Hematopoietic multipotent progenitor cell treated with erythropoietin and hydrocortisone succinate and interleukin-3 and kit ligand, for 6 days (in vitro differentiated cells): Measurements from ENCODE around the gene OR6C74.
A peak's percentile ranks its signal among the peaks of the same experiment; 100 is the strongest.

Experiments
- DNase-seq: peaks from one replicate; pipeline ENCODE4 v3.0.0-alpha.2; 2015

The OR6C74 gene

DNA sequence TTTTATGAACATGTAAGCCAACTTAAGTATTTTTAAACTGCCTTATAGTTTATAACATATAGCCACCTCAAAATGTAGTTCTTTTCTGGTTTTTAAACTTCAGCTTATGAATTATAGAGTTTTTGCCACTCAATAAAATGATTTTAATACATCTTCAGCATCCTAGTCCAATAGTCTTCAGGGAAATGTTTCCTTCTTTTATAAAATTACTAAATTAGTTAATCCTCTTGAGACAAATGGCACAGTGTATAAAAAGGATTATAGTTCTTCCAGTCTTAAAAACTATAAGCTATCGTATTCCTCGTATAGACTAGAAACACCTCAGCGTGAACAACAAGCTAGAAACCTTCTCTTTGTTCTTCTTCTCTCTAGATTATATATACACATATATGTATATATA is at the start of gene OR6C74:
OR6C74 (plus strand) TSS at position 301 of the 400 bp plus-strand sequence. CDS start 2,679 bp downstream, outside the sequence.
- DNase-seq, result no peak

DNA sequence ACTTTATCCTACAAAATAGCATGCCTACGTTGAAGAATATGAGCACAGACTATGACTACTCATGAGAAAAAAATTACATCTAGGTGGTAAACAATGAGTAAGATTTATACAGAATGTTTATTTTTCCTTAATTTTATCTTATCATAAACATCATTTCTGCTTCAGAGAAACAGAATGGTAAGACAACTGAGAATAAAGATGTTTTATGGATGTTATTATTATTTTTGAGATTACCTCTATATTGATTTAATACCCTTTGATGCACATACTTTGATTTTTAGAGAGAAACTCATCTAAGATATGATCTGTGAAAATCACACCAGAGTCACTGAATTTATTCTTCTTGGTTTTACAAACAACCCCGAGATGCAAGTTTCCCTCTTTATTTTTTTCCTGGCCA is 23.7 kb upstream of the OR6C74 start, which contains the start of gene OR10A7:
OR10A7 (plus strand) TSS at position 301 of the 400 bp plus-strand sequence; CDS start at position 301, 0 bp downstream.
- DNase-seq, result no peak

DNA sequence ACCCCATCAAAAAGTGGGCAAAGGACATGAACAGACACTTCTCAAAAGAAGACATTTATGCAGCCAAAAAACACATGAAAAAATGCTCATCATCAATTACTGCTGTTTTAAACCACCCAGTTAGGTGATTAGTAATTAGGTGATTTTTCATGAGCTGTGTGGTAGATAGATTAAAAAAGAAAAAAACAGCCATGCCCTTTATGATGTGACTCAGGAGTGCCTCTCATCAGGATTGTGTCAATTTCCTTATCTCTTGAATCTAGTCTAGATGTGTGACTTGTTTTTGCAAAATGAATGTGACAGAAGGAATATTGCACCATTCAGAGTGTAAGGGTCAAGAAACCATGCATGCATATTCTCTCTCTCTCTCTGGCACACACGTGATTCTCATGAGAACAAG is 17.9 kb upstream of the OR6C74 start:
- DNase-seq, result no peak

DNA sequence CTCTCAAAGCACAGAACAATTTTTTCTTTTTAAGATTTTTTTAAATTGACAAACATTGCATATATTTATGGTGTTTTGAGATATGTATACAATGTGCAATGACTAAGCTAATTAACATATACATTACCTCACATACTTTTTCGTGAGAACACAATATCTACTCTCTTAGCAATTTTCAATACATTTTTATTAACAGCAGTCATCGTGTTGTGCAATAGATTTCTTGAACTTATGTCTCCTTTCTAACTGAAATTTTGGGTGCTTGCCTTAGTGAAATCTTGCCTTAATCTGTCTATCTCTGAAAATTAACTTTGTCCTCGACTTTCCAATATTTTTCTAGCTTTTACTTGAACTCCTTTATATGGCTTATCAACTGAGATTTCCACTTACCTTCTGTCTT is 16.8 kb upstream of the OR6C74 start:
- DNase-seq, result no peak

DNA sequence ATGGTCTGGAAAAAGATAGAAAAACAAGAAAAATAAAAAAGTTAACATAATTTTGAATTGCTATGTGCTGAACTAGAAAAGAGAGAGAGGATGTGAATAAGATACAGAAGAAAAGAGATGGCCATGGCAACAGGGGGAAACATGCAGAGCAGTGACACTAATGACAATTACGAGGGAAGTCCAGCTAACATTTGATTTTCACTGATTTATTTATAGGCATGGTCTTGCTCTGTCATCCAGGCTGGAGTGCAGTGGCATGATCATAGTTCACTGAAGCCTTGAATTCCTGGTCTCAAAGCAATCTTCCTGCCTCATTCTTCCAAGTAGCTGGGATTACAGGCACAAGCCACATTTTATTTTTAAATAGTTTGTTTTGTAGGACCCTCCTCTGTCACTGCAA is 1.8 kb downstream of the OR6C74 start:
- no peak for DNase-seq

DNA sequence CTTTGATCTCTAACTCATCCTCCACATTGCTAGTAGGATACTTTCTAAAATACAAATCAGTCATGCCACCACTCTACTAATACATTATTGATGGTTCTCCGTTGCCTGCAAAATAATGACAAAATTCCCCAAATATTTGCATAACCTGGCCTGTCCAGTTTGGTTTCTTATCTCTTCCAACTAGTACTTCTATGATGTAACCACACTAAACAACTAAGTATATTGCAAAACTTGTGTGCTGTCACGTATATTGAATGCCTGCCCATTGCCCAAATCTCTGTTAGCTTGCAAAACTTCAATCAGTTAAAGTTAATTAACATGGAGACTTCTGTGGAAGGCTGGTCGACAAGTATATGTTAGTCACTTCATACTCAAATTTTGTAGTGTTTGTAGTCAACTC is 6.5 kb downstream of the OR6C74 start:
- DNase-seq, result peak; percentile 4

DNA sequence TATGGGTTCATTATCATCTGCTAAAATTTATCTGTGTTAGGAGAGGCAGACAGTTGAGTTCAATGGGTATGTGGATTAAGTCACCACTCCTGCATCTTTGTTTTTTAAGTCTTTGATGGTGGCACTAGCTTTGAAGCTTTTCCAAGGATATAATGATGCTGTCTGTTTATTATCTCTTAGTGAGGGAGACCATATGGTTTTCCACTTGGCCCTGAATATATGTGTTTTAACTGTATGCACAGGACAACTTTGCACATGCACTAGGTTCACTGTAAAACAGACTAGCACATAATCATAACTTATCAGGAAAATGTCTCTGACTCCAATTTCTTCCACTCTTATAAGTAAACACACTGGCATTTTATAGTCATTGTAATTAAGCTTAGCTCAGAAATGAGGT is 8.9 kb downstream of the OR6C74 start:
- no peak for DNase-seq

DNA sequence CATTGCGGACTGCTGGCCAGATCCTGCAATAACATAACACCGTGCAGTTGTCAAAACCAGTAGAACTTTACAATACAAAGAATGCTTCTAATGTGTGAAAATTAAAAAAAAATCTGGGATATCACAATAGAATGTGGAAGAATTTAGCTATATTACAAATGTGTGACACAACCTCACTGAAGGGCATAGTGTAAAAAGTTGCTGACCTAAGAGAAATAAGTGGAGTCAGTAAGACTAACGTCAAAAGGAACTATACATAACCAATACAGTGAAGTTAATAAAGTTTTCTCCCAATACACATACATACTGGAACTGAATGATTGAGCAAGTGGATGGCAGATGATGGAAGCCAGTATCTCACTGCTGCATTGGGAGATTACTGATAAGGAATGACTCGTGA is 12.4 kb downstream of the OR6C74 start:
- DNase-seq, result no peak

DNA sequence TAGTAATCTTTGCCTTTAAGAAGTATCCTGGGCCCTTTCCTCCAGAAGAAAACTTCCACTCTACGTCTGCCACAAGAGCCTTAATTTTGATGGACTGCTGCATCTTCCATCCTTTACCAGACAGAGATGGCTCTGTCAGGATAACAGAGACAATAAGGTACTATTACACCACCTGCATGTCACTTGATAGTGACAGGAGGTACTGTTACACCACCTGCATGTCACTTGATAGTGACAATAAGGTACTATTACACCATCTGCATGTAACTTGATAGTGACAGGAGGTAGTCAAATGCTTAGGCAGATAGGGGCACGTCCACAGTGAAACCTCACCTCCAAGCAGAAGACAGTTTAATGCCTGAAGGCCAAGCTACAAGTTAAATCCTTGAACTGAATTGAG is 13.9 kb downstream of the OR6C74 start:
- DNase-seq, result no peak

DNA sequence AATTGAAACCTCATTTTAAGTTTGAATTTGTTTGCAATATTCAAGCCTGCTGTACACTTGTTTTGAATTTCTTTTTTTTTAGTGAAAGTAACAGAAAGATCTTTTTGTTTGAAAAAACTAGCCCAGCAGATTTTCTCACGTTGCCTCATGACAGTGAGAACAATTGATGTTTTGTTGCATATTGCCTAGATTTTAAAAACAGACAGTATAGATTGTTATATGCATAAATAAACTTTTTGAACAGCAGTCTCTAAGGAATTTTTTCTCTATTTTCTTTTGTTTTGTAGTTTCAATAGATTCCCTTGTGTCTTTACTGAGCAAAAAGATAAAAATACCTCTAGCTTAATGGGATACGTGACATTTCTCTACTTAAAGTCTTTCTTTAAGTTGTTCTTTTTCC is 36.6 kb downstream of the OR6C74 start:
- no peak for DNase-seq

DNA sequence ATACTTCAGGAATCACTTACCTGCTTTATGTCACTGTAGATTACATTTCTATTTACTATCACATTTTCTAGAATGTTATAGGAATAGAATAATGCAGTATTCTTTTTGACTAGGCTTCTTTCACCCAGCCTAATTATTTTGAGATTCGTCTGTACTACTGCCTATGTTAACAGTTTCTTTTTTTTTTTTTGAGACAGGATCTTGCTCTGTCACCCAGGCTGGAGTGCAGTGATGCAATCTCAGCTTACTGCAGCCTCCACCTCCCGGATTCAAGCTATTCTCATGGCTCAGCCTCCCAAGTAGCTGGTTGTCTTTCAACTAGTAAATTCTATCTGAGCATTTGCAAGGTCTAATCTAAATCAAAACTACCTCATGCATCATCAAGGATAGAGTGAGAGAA is 45.6 kb downstream of the OR6C74 start:
- no peak for DNase-seq
